RPMI7951 (cell line): ENCODE measurements around the gene OTUD5. TPM values are rescaled to one million over a fixed set of nuclear protein-coding genes. Genes with fewer than 3 reads are reported as not detected.
A peak's percentile ranks its signal among the peaks of the same experiment; 100 is the strongest.
"Not testable (repeated sequence)": the region's sequence is repeated elsewhere in the genome, so short reads cannot be mapped to it uniquely, and the experiment has no call there.

Experiments used
- DNase-seq: peaks from one replicate; pipeline ENCODE4 v3.0.0-alpha.2; 2012; ENCODE audit warnings: low read depth
- total RNA-seq: library from RNA; depleted of rRNA; stranded (reverse); fragments of >200 nt; shearing (Covaris generic); gene quantifications from 2 replicates; pipeline ENCODE4 v1.2.3, GENCODE V29; 2014; rRNA removed

The OTUD5 gene
- 24.6 and 28.7 TPM in 2 replicates for total RNA-seq

DNA sequence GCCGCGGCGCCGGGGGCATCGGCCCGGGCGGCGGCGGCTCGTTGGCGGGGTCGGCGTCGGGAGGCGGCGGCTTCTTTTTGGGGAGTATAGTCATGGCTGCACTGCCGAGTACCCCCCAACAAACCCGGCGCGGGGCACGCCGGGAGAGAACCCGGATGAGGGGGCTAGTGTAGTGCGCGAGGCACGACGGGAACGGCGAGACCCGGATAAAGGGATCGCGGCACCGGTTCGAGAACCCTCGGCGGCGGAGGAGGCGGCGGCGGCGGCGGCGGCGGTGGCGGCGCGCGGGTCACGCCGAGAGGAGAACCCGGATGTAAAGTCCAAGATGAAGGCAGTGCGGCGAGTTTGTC lies at the start of gene OTUD5:
Gene OTUD5, minus strand, starts transcription at position 131 of the 350 bp plus-strand sequence. Its CDS starts 37 bp downstream, at position 94.
- DNase-seq = no peak

- DNase-seq = no peak
Observed at GRCh38 chrX:49003696-49004095, 46.3 kb upstream of the OTUD5 start.

- DNase-seq = peak; percentile 90
Observed at GRCh38 chrX:49002091-49002935, 44.9 kb upstream of the OTUD5 start, which contains the start of gene GRIPAP1. Gene GRIPAP1 (minus strand): TSS chrX:49002264. CDS start chrX:49002229, 35 bp downstream.

GRCh38 chrX:49001521-49002090 lies 44.2 kb upstream of the OTUD5 start:
- DNase-seq = peak; percentile 70

- DNase-seq = no peak
Observed at GRCh38 chrX:49000636-49001035, 43.2 kb upstream of the OTUD5 start.

DNA sequence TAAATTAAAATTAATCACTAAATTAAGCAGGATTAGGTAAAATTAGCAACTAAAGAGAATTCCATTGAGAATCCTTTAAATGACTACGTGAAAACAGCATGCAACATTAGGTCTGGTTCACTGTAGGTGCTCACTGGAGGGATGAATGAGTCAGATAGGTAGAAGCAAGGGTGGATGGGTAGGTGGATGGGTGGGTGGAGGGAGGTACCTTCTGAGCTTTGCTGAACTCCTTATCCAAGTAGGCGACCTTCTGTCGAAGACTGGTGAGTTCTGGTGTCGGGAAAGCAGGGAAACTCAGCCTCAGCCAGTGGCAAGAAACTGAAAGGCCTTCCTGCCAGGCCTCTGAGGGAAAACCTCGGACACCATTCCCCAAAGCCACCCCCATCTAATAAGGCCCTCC lies 41.6 kb upstream of the OTUD5 start:
- DNase-seq = no peak

DNA sequence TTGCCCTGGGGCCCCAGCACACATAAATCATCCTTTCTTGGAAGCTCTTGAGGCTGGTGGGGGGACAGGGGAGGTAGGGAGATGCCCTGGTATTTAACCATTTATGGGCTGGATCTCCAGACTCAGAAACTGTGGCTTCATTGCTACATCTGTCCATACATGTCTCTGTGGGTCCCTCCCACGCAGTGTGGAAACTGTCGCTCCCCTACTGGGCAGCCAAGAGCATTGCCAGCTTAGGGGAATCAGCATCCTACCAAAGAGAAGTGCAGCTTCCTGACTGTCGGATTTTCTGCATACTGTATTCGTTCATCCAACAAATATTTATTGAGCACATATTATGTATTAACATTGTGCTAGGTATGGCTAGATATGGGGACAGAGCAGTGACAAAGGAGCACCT lies 41.0 kb upstream of the OTUD5 start:
- no peak for DNase-seq

- DNase-seq = no peak
Observed at GRCh38 chrX:48997865-48998264, 40.5 kb upstream of the OTUD5 start.

DNA sequence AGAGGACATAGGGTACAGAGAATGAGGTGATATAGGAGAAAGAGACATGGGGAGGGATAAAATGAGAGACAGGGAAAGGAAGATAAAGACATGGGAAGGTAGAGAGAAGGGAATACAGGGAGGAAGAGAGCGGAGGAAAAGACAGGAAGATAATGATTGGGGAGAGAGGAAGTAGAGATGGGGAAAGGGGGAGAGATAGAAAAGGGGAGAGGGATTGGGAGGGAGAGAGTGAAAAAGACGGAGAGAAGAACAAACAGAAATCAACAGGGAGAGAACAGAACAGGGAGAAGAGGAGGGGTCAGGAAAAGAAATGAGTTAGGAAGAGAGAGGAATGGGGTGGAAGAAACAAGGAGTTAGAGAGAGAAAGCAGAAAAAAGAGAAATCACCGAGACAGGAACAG lies 40.0 kb upstream of the OTUD5 start:
- DNase-seq = no peak

GRCh38 chrX:48996969-48997368 lies 39.6 kb upstream of the OTUD5 start:
- DNase-seq = no peak

DNA sequence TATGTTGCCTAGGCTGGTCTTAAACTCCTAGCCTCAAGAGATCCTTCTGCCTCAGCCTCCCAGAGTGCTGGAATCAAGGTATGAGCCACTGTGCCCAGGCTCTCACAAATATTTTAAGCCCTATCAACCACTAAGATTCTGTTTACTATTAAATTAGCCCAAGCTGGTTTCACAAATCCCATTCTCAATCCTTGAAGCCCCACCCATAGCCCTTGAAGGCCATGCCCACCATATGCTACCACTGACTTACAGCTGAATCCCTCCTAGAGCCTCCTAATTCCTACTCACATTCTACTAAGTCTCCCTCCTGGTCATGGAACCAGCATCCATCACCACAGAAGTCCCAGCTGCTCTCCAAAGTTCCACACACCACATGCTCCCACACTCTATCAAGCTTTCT lies 34.9 kb upstream of the OTUD5 start:
- no peak for DNase-seq

DNA sequence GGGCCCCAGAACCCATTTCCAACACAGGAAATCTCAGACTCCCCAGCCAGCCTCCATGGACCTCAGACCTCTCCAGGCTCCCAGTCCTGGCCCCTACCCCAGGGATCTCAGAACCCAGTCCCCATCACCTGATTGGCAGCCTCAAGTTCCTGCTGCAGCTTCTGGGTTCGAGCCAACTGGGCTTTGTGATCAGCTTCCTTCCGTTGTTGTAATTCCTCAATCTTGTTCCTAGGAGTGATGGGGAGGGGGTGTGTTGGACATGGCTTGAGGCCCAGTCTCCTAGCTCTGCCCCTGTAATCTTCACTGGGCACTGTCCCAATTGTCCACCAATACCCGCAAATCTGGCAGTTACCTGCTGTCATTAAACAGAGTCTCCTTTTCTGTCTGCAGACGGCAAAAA lies 32.1 kb upstream of the OTUD5 start:
- no peak for DNase-seq

- DNase-seq = no peak
Observed at GRCh38 chrX:48983896-48984295, 26.5 kb upstream of the OTUD5 start.

DNA sequence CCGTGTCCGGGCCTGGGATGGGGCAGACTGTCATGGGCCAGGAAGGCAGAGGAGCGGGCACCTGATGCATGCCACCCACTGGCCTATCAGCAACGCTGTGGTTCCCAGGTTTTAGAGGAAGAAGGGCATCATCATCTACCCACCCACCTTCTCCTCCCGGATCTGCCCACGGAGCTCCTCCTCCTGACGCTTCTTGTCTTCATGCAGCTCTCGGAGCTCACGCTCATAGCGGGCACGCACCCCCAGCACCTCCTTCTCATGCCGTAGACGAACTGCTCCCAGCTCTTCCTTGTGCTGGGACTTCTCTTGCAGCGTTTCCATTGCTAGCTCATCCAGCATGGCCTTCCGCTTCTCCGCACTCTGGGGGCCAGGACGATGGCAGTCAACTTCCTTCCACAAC lies 25.7 kb upstream of the OTUD5 start:
- no peak for DNase-seq

DNA sequence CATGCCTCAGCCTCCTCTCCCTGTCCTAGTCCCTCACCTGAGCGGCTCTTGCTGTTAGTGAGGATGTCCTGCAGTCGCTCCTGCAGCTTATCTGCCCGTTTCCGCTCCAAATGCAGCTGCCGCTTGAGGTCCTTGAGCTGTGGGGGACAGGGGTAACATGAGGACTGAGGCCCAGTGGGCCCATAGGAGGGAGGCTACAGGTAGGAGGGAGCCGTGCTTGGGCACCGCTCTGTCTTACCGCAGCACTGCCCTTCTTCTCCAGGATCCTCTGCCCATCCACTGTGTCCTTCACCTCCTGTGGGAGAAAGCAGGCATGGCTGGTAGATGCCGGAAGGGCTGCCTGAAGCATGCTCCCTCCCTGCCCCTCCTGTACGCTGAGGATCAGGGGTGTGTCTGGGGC lies 23.8 kb upstream of the OTUD5 start:
- DNase-seq = no peak

- DNase-seq = not testable (repeated sequence)
Observed at GRCh38 chrX:48980341-48980740, 22.9 kb upstream of the OTUD5 start.

- no peak for DNase-seq
Observed at GRCh38 chrX:48978226-48978625, 20.8 kb upstream of the OTUD5 start.

- DNase-seq = no peak
Observed at GRCh38 chrX:48976086-48976485, 18.7 kb upstream of the OTUD5 start.

- DNase-seq = no peak
Observed at GRCh38 chrX:48975541-48975940, 18.1 kb upstream of the OTUD5 start.

DNA sequence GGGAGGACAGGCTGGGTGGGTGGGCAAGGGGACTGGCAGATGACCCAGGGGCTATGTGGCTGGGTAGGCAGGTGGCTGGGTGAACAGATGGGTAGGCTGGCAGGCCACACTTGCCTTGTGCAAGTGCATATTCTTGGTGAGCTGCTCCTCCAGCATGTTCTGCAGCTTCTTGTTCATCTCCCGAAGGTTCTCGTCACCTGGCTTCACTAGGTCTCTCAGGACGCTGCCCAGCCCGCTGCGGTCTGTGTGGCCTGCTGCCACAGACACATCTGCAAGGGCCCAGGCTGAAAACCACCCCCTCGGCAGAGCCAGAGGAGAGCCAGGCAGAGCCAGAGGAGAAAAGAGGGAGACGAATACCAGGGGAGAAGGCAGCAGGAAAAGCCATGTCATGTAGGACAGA lies 17.6 kb upstream of the OTUD5 start:
- no peak for DNase-seq

GRCh38 chrX:48974574-48974973 lies 17.2 kb upstream of the OTUD5 start:
- DNase-seq = no peak

DNA sequence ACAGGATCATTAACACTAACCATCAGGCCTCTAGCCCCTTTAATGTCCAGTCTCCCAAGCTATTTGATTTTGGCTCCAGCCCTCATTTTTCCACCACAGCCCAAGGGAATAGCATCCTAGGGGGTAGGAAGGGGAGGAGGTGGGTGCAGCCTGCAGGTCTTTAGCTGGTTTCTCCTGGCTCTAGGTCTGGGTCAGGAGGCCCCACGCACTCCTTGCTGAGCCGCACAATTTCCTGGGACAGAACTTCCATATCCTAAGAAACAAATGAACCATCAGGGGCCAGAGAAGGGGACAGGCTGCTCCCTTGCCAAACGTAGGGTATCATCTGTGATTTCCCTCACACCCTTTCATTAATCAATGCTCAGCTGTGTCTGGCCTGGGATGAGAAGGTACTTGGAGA lies 16.6 kb upstream of the OTUD5 start:
- no peak for DNase-seq
